Activated gamma-delta T cell treated with anti-CD3 and anti-CD28 coated beads, Interleukin-2, amount 50 U/mL, for 16 hours (primary cell): Measurements from ENCODE around the gene DDAH1.
"Not testable (repeated sequence)": the region's sequence is repeated elsewhere in the genome, so short reads cannot be mapped to it uniquely, and the experiment has no call there.

Experiments used
- DNase-seq: peaks from one replicate; pipeline ENCODE4 v3.0.0-alpha.2; 2020; ENCODE audit warnings: low read depth

DDAH1 gene

DNA sequence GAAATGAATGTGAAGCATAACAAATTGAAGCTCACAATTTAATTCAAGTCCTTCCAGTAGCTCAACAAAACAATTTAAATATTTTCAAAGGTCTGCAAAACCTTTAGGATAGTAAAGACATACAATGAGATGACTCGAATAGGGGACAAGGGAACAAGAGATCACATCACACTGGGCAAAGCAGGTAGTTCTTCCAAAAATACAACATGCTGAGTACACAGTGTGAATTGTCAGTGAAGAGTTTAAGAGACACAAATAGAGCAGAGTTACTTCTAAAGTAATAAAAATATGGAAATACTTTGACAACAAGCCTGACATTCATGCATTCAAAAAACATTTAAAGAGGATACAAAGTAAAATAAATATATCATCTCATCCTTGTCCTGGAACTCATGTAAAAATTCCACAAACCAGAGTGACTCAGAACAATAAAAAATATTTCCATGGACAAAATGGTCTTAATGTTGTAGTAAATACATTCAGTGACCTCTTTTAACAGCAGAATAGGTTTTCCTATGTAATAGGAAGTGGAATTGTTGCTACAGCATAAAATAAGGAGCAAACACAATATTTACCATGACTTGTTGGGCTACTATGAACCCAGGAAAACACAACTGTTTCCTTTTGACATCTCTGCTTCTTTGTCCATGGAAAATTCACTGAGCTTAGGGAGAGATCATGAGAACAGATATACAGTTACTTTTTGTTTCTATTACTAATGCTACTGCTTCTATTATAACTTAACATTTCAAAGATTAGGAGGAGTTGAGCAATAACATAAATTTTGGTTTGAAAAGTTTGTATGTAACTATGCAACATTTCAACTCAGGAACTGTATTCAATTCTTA is 104.9 kb downstream of the DDAH1 start:
- no peak for DNase-seq

- no peak for DNase-seq
These were observed 106.1 kb downstream of the DDAH1 start for GRCh38 chr1:85358702-85359438.

GRCh38 chr1:85357817-85358216 is 107.1 kb downstream of the DDAH1 start:
- no peak for DNase-seq

GRCh38 chr1:85356130-85356529 is 108.8 kb downstream of the DDAH1 start:
- no peak for DNase-seq

DNA sequence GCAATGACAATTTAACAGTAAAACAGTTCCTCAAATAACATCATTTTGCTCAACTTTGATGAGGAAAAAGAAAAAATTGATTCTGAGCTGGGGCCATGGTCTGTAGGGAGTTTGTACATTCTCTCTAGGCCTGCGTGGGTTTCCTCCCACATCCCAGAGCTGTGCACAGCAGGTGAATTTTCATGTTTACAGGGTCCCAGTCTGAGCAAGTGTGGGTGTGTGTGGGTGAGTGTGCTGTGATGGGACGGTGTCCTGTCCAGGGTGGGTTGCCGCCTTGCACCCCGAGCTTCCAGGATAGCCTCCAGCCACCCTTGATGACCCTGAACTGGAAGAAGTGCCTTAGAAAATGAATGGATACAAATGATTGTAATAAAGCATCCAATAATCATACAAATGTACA is 112.9 kb downstream of the DDAH1 start:
- no peak for DNase-seq

DNA sequence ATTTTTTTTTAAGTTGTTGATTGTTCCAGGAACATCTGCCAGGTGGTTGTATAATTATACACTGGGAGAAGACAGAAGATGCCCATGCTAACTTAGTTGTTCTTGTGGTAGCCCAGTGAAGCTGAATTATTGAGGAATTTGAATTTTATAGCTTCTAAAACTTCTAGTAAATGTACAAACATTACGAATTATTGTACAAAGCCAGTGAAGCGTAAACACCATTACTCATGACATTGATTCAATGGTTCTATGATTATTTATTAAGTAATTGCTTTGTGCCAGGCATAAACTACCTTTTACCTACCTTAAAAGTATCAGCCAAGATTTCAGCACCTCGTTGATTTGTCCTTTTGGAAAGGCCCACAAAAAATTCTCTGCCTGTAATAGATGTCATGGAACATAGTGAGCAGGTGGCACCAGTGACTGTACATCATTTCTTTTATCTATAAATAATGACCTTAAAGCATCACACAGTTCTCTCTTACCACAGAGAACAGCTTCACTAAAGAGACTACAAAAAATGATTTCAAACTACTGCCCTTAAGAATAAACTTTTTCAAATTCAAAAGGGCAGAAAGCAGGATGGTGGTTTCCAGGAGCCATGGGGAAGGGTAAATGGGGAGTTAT is 113.6 kb downstream of the DDAH1 start:
- DNase-seq, result no peak

DNA sequence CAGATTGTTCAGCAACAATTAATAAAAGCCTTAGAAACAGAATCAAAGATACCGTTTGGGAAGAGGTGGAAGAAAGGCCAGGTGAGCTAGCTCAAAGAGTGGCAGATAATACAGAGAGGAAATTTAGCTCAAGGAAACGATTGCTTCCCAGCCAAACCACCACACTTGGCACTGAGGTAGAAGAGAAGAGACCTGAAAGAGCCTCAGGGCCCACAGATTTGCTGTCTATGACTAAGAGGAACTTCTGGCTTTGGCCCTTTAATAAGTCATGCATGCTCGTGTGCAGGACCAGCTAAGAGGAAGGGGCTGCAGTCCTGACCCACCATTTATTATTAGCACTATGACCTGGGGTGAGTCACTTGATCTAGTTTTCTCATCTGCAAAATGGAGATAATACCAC is 115.7 kb downstream of the DDAH1 start:
- no peak for DNase-seq

GRCh38 chr1:85347908-85348307 is 117.1 kb downstream of the DDAH1 start:
- no peak for DNase-seq

DNA sequence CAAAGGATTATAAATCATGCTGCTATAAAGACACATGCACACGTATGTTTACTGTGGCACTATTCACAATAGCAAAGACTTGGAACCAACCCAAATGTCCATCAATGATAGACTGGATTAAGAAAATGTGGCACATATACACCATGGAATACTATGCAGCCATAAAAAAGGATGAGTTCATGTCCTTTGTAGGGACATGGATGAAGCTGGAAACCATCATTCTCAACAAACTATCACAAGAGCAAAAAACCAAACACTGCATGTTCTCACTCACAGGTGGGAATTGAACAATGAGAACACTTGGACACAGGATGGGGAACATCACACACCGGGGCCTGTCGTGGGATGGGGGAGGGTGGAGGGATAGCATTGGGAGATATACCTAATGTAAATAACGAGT is 117.7 kb downstream of the DDAH1 start:
- not testable (repeated sequence) for DNase-seq

DNA sequence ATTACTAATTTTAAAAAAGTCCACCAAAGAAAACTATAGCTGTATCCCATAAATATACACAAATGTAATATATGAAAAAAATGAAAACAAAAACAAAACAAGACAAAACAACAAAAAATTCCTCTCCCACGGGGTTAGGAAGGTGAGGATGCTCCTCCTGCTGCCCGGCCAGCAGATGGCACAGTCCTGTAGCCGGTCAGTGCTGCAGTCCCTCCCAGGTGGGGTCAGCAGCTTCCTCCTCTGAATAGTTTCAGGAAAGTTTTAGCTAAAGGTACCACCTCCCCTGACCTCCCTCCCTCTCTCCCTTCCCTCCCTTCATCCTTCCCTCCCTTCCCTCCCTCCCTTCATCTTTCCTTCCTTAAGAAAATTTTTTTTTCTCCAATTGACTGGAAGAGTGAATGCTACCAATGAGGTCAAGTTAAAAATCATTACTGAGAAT is 120.7 kb downstream of the DDAH1 start:
- no peak for DNase-seq

- DNase-seq, result no peak
These were observed 121.2 kb downstream of the DDAH1 start for GRCh38 chr1:85343612-85344255.

- DNase-seq, result no peak
These were observed 121.7 kb downstream of the DDAH1 start for GRCh38 chr1:85343213-85343611.

DNA sequence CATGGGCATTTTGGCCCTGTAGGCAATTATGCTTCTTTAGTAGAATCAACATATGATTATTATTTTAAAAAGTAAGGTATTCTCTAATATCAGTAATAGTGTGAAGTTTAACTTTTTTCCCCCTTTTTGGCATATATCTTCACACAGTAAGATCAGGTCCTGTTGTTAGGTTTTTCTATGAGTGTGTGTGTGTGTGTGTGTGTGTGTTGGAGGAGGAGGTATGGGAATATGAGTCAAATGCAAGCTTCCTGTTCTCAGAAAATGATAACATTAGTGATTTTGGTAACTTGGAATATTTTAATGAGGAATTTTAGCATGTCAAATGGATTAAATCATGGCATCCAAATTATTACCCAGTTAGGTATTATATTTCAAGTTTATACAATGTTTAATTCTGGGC is 122.8 kb downstream of the DDAH1 start:
- DNase-seq, result no peak

DNA sequence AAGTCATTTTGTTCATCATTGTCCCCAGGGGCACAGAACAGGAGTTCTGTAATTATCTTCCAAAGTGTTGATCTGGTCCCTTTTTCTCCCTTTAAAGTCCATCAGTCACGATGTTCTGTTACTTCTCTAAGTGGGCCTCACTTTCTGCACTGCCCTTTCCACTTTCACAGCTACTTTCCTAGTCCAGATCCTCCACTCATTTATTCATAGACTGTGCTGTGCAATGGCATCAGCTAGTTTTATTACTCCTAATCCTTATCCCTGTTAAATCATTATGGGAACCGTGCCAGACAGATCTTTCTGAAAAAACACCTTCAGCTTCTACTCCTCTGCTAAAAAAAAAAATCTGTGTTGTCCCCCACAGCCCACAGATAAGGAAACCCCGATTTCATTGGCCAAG is 124.5 kb downstream of the DDAH1 start:
- no peak for DNase-seq

GRCh38 chr1:85339656-85340399 is 125.1 kb downstream of the DDAH1 start:
- no peak for DNase-seq

DNA sequence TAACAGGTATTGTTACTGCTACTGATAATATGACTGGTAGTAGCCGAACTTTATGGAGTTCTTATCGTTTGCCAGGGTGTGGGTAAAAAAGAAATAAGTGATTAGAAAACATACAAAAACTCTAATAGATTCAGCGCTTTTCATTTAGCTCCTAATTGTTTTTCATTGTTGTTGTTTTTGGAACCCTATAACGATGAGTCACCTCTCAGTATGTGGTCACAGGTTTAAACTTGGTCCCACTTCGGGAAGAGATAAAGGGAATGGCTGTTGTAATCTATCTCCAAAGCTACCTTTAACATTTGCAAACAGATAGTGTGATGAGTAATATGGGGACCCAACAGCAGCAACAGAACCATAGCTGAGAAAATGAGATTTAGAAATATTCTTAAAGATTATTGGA is 125.9 kb downstream of the DDAH1 start:
- no peak for DNase-seq

- DNase-seq, result no peak
These were observed 130.0 kb downstream of the DDAH1 start for GRCh38 chr1:85334962-85335361.

DNA sequence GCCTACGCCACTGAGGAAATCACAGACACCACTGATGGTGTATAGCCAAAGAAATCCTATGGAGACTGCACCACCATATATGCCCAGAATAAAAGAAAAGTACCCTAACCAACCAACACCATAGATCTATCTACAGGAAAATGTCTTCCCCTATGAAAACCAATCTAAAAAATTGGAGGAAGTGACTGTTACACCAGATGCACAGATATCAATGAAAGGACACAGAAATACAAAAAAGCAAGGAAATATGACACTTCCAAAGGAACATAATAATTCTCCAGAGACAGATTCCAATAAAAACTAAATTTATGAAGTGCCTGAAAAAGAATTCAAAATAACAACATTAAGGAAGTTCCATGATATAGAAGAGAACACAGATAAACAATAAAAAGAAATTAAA is 131.8 kb downstream of the DDAH1 start:
- DNase-seq, result no peak

DNA sequence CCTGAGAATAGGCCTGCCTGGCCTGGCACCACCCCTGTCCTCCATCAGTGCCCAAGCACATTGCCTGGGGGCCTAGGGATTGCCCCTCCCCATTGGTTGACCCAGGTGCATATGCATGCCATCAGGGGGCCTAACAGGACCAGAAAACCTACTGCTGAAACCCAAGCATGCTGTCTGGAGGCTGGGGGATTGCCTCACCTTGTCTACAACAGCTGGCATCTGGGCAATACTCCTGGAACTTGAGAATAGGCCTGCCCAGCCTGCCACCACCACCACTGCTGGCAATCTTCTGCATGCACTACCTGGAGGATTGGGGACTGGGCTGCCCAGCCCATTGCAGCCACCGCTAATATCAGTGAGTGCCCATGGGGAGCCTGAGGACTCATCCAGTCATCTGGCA is 132.4 kb downstream of the DDAH1 start:
- no peak for DNase-seq

GRCh38 chr1:85330711-85331290 is 134.2 kb downstream of the DDAH1 start:
- DNase-seq, result no peak

GRCh38 chr1:85330214-85330631 is 134.7 kb downstream of the DDAH1 start:
- DNase-seq, result no peak
